Nephron progenitor cell (in vitro differentiated cells): ENCODE results near the gene SLC22A9.
"Not testable (repeated sequence)": the region's sequence is repeated elsewhere in the genome, so short reads cannot be mapped to it uniquely, and the experiment has no call there.

ENCODE experiments used
- DNase-seq: peaks from one replicate; pipeline ENCODE4 v3.0.0; 2021
- H3K27ac Mint-ChIP-seq: 2 replicates; pipeline ENCODE4 v1.8.0; 2021; ENCODE audit warnings: mild to moderate bottlenecking, moderate library complexity, mixed read lengths
- H3K27me3 Mint-ChIP-seq: 2 replicates; pipeline ENCODE4 v1.8.0; 2021; ENCODE audit warnings: mild to moderate bottlenecking, low read depth, mixed read lengths; ENCODE audit not compliant: poor library complexity
- H3K36me3 Mint-ChIP-seq: 2 replicates; pipeline ENCODE4 v1.8.0; 2021; ENCODE audit warnings: low read depth, mixed read lengths
- H3K4me1 Mint-ChIP-seq: 2 replicates; pipeline ENCODE4 v1.8.0; 2021; ENCODE audit warnings: mixed read lengths
- H3K4me3 Mint-ChIP-seq: 2 replicates; pipeline ENCODE4 v1.8.0; 2021; ENCODE audit warnings: mild to moderate bottlenecking, moderate library complexity, mixed read lengths
- H3K9me3 Mint-ChIP-seq: 2 replicates; pipeline ENCODE4 v1.8.0; 2021; ENCODE audit warnings: mild to moderate bottlenecking, moderate library complexity, mixed read lengths
- CTCF ChIP-seq: fragments of 200-600 bp; sonication (generic); IDR thresholded peaks from 2 replicates; pipeline ENCODE4 v1.5.0; 2021; ENCODE audit warnings: antibody characterized with exemption

Gene SLC22A9

DNA sequence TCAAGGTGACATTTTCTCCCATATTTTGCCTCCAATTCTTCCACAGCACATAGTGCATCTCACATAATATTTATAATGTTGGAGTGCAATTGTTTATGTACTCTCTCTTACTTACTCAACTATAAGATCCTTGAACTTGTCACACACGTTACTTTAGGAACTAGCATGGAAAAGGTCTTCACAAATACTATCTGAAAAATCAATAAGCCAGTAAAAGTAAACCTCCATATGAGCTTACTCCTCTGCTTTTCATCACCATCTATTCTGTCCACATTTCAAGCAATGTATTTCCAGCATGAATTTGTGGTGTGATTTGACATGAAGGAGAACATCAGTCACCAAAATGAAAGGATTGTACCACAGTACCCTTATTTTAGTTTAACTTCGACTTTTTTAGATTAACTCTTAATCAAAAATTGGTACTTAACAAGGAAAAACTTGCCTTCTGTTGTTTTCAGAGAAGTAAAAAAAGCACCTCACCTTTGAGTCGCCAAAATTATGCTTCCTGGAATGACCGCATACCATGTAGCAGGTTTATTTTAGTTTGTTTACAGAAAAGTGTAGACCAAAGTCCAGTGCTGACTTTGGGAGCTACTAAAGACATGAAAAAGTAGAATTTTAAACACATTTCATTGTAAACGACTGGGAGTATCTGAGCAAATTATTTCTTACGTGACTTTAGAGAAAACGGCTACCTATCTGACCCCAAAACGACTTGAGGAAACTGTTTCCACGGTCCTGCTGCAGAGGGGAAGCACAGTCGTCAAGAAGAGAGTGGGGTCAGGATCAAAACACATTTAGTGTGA, at the start of gene SLC22A9:
SLC22A9 (plus strand) TSS at position 621 of the 806 bp plus-strand sequence. CDS start 272 bp downstream, outside the sequence.
- no peaks in the 10 kb centered on the region for H3K36me3 Mint-ChIP-seq
- H3K4me1 Mint-ChIP-seq: no peaks in the 10 kb centered on the region
- no peak for TF ChIP-seq CTCF
- DNase-seq: no peak
- H3K9me3 Mint-ChIP-seq: peaks cover 29% of the 10 kb centered on the region
- H3K4me3 Mint-ChIP-seq: no peak within 1 kb of the TSS
- peaks cover 16% of the 10 kb centered on the region for H3K27me3 Mint-ChIP-seq
- H3K27ac Mint-ChIP-seq: no peak within 1 kb of the TSS

- Mint-ChIP-seq H3K36me3 (no peaks in the 10 kb centered on the region), H3K27ac (no peak overlapping the region), H3K4me3 (no peak overlapping the region), H3K27me3 (peaks cover 12% of the 10 kb centered on the region), H3K4me1 (no peaks in the 10 kb centered on the region), H3K9me3 (peaks cover 41% of the 10 kb centered on the region)
- no peak for TF ChIP-seq CTCF
- no peak for DNase-seq
Observed at GRCh38 chr11:63321723-63322122, 47.9 kb upstream of the SLC22A9 start.

DNA sequence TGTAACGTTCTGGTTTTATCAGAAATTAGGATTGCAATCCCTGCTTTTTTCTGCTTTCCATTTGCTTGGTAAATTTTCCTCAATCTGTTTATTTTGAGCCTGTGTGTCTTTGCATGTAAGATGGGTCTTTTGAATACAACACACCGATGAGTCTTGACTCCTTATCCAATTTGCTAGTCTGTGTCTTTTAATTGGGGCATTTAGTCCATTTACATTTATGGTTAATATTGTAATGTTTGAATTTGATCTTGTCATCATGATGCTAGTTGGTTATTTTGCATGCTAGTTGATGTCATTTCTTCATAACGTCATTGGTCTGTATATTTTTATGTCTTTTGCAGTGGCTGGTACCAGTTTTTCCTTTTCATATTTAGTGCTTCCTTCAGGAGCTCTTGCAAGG, 34.5 kb upstream of the SLC22A9 start:
- not testable (repeated sequence) for DNase-seq, H3K36me3 Mint-ChIP-seq, H3K4me3 Mint-ChIP-seq, H3K4me1 Mint-ChIP-seq, H3K27ac Mint-ChIP-seq
- H3K9me3 Mint-ChIP-seq: peaks cover 22% of the 10 kb centered on the region
- H3K27me3 Mint-ChIP-seq: peaks cover 20% of the 10 kb centered on the region

DNA sequence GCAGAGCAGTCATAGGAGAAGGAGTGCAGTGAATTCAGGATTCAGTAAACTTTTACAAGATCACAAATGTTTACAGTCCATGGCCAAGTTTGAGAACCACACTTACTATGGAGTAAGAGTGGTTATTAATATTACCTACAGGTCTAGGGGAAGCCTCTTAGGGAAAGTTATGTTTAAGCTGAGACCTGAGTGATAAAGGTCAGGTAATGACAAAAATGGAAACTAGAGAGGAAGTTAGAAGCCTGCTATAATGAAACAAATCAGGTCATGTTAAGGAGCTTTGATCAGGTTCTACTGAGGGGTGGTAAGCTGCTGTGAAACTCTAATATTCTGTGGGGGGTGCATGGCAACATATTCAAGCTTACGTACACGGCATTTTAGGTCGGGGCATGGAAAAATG, 32.5 kb upstream of the SLC22A9 start:
- Mint-ChIP-seq H3K4me3 (no peak overlapping the region), H3K4me1 (no peaks in the 10 kb centered on the region)
- DNase-seq: no peak

DNA sequence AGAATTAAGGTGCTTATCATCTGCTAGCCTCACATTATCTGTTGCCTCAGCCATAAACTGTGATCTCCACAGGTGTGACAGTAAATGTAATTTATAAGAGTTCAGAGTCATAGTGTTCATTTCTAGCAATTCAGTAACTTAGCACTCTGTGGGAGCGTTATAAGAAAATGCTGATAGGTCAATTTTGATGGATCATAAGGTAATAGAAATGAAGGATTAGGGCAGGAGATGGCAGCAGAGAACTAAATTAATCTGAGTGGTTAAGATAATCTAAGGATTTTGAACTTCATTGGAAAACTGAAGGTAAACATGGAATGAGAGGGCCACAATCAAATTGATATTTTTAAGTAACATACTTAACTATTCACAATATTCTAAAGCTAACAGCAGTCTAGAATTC, 26.5 kb upstream of the SLC22A9 start:
- DNase-seq: no peak
- no peak overlapping the region for H3K4me3 Mint-ChIP-seq
- H3K36me3 Mint-ChIP-seq: no peaks in the 10 kb centered on the region
- H3K4me1 Mint-ChIP-seq: no peaks in the 10 kb centered on the region
- no peak overlapping the region for H3K27ac Mint-ChIP-seq
- no peak for TF ChIP-seq CTCF
- H3K9me3 Mint-ChIP-seq: peaks cover 9% of the 10 kb centered on the region
- H3K27me3 Mint-ChIP-seq: peaks cover 10% of the 10 kb centered on the region

More for the DNA sequence above, 32.5 kb upstream of the SLC22A9 start:
- no peak overlapping the region for H3K27ac Mint-ChIP-seq
- H3K9me3 Mint-ChIP-seq: peaks cover 29% of the 10 kb centered on the region
- H3K36me3 Mint-ChIP-seq: no peaks in the 10 kb centered on the region
- peaks cover 20% of the 10 kb centered on the region for H3K27me3 Mint-ChIP-seq
- no peak for TF ChIP-seq CTCF

DNA sequence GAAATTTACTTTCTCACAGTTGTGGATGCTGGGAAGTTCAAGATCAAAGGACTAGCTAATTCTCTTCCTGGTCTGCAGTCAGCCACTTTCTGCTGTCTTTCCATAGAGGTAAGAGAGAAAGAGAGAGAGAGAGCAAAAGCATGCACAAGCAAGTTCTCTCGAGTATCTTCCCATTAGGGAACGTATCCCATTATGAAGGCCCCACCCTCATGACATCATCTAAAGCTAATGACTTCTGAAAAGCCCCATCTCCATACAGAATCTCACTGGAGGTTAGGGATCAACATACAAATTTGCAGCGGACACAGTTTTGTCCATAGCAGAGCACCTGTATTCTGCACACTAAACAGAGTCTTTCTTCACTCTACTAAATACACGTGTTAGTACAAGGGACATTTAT, 17.4 kb upstream of the SLC22A9 start:
- Mint-ChIP-seq H3K27me3 (peaks cover 5% of the 10 kb centered on the region), H3K27ac (no peak overlapping the region), H3K36me3 (no peaks in the 10 kb centered on the region), H3K4me1 (no peaks in the 10 kb centered on the region), H3K4me3 (no peak overlapping the region), H3K9me3 (peaks cover 30% of the 10 kb centered on the region)
- no peak for DNase-seq
- no peak for TF ChIP-seq CTCF
